NCI-H128 (cell line): ENCODE measurements around the gene CAMTA1.

Experiments used
- DNase-seq: peaks from one replicate; lab custom pipeline; 2025; ENCODE audit not compliant: unreplicated experiment; lab: John Stamatoyannopoulos, UW

Gene CAMTA1

DNA sequence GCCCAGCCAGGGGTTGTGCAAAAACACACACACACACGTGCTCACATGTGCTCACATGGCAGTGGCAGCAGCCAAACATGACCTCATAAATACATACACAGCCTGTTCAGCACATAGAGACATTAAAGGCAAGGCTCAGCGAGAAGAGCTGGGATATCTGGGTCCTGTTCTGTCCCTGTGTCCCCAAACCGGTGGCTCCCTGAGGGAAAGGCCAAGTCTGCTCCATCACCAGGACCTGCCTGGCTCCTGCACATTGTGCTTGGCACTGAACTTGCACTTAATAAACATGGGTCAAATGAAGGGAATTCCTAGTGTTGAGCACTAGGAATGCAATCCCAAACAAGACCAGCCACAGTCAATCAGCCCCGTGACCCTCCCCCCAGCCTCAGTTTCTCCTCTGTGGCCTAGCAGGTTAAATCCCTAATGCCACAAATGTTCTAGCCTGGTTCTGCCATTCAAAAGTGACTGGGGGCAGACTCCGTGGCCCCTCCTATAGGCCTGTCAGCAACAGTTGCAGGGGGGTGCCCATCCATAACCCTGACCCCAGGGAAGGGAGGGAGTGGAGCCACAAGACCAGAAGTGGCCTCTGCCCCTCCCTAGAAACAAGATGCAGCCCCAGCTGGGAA is 825.0 kb downstream of the CAMTA1 start:
- DNase-seq = no peak

- no peak for DNase-seq
These were observed 825.7 kb downstream of the CAMTA1 start for GRCh38 chr1:7610936-7611335.

DNA sequence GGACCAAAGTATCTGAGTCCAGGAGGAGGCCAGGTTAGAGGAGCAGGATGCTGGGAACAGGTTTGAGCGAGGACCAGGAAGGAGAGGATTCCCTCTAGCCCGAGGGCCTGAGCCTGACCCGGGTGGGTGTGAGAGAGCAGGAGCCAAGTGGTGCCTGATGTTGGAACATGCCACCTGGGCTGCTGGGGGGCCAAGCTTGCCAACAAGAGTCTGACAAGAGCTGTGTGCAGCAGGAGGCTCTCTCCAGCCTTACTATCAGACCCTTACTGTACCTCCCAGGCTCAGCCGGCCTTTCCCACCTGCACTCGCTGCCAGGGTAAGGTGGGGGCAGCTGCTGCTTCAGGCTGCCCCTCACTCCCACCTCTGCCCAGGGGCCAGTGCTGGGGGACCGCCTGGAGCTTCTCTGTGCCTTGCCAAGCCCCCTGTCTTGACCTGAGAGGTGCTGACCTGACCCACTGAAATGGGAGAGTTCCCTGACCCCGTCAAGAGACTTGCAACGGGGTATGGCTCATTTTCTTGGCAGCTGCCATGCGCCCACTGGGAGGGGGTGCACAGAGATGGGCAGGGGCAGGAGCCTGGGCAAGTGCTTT is 826.3 kb downstream of the CAMTA1 start:
- DNase-seq = no peak

GRCh38 chr1:7613106-7613850 is 828.0 kb downstream of the CAMTA1 start:
- no peak for DNase-seq

DNA sequence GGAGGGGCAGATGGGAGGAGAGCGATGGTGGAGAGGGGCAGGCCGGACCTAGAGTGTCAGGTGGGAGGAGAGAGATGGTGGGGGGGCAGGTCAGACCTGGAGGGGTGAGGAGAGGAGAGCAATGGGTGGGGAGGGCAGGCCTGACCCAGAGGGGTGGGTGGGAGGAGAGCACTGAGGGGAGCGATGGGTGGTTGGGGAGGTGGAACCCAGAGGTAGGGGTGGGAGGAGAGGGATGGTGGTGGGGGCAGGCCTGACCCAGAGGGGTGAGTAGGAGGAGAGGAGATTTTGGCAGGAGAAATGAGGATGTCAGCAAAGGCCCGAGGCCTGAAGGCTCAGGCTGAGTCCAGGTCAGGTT is 828.6 kb downstream of the CAMTA1 start:
- no peak for DNase-seq

GRCh38 chr1:7614576-7615074 is 829.4 kb downstream of the CAMTA1 start:
- no peak for DNase-seq

DNA sequence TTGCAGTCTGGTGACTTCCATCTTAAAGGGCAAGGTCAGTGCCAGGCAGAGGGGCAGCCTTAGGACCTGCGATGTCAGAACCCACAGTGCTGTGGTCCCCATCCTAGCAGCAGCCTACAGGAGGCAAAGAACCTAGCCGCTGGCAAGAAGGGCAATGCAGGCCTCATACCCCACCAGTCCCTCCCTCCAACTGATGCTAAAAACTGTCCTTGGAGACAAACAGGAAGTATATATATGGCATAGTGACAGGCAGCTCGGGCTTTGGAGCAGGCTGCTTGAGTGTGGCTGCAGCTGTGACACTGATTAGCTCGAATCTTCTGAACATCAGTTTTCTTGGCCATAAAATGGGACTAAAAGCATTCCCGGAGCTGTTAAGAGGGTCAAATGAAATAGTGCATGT is 829.9 kb downstream of the CAMTA1 start:
- no peak for DNase-seq

- DNase-seq = no peak
These were observed 831.0 kb downstream of the CAMTA1 start for GRCh38 chr1:7616076-7616832.

DNA sequence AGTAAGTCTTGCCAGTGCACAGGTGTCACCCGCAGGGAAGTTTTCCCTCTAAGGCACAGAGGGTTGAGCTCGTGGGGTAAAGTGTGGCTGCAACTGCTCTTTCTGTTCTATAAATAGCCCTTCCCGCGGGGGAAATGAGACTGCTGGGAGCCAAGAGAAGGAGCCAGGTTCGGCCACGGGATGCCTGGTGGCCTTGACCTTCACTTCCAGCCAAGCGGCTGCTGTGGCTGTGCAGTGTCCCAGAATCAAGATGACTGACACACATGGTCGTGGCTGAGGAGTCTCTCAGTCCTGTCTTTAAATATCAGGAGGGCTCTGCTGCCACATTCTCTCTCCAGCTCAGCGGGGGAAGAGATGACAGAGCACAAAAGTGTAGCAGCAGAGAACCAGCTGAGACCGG is 831.7 kb downstream of the CAMTA1 start:
- no peak for DNase-seq

DNA sequence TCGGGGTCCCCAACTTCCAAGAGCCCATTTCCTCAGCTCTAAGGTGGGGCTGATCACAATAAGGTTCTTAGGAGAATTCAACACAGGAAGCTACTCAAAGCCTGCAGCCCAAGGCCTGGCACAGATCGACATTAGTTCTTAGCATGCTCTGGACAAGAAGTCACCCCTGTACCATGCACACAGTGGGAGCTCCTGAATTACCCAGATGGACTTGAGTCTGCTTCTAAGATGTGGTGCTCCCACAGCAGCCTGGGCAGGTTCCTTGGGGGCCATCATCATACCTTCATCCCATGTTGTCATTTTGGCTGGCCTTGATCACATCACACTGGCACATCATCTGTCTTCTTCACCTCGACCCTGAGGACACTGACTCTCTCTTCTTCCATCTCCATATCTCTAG is 832.6 kb downstream of the CAMTA1 start:
- no peak for DNase-seq

DNA sequence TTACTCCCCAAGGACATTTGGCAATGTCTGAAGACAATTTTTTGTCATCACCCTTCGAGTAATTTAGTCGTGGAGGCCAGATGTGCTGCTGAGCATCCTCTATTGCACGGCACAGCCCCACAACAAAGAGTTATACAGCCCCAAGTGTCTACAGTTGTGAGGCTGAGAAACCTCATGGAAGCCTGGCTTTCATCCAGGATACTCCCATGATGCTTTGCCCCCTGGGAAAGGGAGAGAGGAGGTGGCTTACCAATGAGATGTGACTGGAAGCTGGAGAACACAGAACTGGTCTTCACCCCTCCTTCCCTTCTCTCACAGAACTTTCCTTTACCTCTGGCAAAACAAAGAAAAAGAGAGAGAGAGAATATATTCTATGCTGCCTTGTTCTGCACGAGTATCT is 834.9 kb downstream of the CAMTA1 start:
- no peak for DNase-seq

DNA sequence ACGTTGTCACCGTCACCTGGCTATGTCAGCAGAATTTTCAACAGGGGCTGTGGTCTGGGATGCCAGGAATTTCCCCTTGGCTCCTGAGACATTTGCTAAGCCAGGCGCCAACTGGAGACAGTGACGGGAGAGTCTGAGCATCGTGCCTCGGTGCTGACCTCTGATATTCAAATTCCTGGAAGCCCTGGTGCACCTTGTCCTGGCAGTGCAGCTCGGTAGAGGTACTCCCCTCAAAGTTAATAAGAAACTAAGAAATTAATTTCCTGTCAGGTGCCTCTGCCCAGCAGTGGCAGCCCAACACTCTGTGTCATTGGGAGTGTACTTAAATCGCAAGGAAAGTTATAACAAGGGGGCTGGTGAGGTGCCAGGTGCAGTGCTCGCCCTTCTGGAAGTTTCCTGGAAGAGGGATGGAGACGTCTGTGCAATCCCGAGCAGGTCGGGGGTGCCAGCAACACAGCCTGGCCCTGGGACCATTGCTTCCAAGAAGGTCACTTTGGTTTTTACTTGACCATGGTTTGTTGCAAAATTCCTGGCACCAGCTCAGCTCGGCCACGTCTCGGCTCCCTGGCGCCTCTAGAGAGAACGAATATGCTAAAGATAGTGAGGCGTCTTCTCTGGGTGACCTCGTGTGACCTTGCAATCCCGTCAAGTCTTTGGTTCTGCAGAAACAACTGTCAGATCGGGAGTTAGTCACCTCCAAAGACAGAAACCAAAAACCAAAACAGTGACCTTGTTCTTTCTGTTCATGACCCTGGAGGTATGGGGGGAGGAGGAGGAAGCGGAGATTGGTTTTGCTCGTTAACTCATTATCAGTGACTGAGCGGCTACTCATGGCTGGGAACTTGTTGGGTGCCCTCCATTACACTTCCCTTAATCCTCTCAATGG is 836.3 kb downstream of the CAMTA1 start:
- no peak for DNase-seq

DNA sequence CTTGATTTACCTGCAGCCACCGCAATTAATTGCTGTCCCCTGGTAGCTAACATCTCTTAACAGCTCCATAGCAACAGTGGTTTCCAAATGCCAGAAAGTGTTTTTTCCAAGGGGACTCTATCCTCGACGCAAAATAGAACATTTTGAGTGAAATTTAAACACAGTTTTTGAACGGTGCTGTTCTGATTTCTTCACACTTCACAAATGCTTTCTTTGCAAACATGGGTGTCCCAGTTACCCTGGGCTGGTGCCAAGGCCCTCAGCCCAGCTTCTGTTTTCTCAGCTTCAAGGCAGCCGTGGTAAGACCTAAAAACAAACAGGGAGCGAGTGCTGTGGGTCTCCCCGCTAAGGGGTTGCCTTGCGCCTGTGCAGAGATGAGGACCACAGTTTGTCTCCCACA is 838.6 kb downstream of the CAMTA1 start:
- DNase-seq = no peak

DNA sequence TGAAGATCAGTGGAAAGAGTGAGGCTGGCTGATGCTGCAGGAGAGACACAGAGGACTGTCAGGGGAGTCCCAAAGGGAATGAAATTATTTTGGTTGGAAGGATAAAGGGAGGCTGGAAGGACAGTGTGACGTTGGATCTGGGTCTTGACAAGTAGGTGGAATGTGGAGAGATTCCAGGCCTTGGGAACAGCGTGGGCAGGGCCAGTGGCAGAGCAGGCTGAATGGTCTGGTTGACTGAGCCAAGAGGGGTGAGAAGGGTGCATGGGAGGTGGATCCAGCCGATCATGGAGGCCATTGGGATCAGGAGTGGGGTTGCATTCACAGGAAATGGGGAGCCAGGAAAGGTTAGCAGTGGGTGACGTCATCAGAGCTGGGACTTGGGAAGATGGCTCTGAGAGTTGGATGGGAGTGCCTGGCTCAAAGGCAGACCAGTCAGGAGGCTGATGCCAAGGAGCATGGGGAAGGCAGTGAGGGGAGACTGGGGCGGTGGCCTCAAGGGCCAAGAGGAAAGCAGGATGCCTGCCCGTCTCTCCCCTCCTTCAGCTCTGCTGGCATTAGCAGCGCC is 839.6 kb downstream of the CAMTA1 start:
- no peak for DNase-seq

DNA sequence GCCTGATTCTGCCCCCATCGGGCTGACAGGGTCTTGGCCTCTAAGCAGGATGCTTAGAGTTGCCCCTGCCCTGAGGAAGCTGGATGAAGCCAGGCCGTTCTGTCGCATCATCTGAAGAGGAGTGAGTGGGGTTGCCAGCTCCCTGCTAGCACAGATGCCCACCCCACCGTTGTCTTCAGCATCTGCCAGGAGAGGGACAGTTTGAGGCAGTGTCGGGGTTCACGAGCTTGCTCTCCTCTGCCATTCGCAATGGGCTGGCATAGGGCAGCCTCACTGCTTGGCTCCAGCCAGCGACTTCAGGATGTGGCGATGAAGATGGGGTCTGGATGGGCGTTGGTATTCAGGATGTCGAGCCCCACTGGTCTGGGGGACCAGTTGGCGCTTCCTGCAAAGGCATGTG is 840.1 kb downstream of the CAMTA1 start:
- DNase-seq = no peak

DNA sequence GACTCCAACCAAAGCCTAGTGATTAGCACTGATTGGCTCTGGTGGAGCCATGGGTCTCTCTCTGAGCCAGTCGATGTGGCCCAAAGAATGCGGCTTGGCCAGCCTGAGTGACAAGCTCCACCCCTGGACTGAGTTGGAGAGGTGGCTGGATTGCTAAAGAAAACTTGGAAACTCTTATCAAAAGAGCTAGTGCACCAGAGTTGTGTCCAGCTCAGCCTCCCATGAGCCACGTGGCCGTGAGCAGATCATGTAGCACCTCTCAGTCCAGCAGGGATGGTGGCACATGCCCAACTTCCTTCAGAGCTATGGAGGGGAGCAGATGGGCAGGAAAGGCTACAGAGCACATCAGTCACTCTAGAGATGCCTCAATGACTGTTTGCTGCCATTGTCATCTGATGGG is 843.0 kb downstream of the CAMTA1 start:
- no peak for DNase-seq

DNA sequence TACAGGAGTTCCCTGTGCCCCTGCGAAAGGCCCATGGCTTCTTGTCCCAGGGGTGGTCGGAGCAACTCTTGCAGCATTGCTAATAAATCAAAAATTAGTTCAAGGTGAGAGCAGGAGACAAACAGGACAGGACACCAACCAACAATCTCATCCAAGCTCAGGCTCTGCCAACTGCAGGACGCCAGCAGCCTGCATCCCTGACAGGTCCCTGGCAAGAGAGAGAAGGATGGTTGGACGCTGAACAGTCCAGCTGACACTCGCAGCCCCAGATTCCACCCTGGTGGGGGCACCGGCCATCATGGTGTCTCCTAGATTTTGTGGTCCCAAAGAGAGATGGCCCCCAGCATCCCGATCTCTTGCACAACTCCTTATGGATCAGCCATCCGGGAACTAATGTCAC is 843.8 kb downstream of the CAMTA1 start:
- no peak for DNase-seq

DNA sequence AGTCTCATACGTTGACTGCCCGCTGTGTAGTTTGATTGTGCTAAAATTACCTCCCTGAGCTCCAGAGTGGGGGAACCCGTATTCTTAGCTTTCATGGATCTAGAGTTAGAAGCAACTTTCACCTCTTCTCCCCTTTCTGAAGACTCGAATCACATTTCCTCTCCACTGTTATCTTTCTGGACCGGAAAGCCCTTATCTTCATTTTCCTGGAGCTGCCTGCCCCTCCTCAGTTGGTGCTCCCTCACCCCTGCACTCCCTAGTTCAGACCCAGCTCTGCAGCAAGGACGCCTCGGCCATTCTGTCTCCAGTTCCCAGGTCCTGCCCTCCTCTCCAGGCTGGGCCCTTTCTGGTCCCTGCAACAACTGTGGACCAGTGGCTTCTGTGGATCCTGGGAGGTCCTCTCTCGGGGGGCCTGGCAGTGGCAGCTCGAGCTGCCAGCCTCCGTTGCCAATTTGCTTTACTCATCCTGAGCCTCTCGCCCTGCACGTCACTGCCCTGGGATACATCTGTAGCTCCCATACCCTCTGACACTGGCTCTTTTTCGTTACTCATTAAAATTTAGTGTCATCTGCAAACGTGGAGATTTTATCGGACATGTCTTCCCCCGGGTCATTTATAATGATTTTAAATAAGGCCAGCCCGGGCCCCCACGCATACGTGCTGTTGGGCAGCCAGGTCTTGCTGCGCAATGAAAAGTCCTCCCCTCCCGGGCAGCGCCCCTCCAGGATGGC is 844.4 kb downstream of the CAMTA1 start:
- no peak for DNase-seq

GRCh38 chr1:7630378-7630777 is 845.1 kb downstream of the CAMTA1 start:
- no peak for DNase-seq

- DNase-seq = no peak
These were observed 846.9 kb downstream of the CAMTA1 start for GRCh38 chr1:7632176-7632575.
